ENCODE measurements around the gene ADM5.

Gene ADM5
- total RNA-seq = 1.5 to 5.6 (median 3.7) reads per million in 3 experiments

- no peak for DNase-seq
Measured at GRCh38 chr19:49689133-49690078, at the start of gene ADM5. Gene ADM5 (plus strand): TSS chr19:49689594. CDS start chr19:49689838, 244 bp downstream.

GRCh38 chr19:49640113-49640898 lies 49.1 kb upstream of the ADM5 start, which contains the start of gene RRAS:
Gene RRAS (minus strand): TSS chr19:49640143. CDS start chr19:49640098, 45 bp downstream.
- DNase-seq = peak; percentile 100

GRCh38 chr19:49641688-49642491 lies 47.5 kb upstream of the ADM5 start, which contains the start of gene SCAF1:
Gene SCAF1 (plus strand): TSS chr19:49642209. CDS start chr19:49645027, 2,818 bp downstream.
- peak; percentile 100 for DNase-seq

GRCh38 chr19:49642492-49643035 lies 46.8 kb upstream of the ADM5 start:
- no peak for DNase-seq

GRCh38 chr19:49643466-49643865 lies 45.9 kb upstream of the ADM5 start:
- DNase-seq = no peak

GRCh38 chr19:49645592-49645991 lies 43.8 kb upstream of the ADM5 start:
- no peak for DNase-seq

- DNase-seq = no peak
Measured at GRCh38 chr19:49645995-49646394, 43.4 kb upstream of the ADM5 start.

GRCh38 chr19:49646586-49646985 lies 42.8 kb upstream of the ADM5 start:
- no peak for DNase-seq

- DNase-seq = no peak
Measured at GRCh38 chr19:49651029-49651819, 38.2 kb upstream of the ADM5 start.

GRCh38 chr19:49651820-49652550 lies 37.4 kb upstream of the ADM5 start:
- no peak for DNase-seq

- DNase-seq = no peak
Measured at GRCh38 chr19:49652551-49653465, 36.6 kb upstream of the ADM5 start.

- no peak for DNase-seq
Measured at GRCh38 chr19:49653466-49653806, 36.0 kb upstream of the ADM5 start.

- DNase-seq = no peak
Measured at GRCh38 chr19:49654581-49654980, 34.8 kb upstream of the ADM5 start.

GRCh38 chr19:49655570-49656455 lies 33.6 kb upstream of the ADM5 start:
- no peak for DNase-seq

GRCh38 chr19:49656456-49657109 lies 32.8 kb upstream of the ADM5 start:
- DNase-seq = no peak

- no peak for DNase-seq
Measured at GRCh38 chr19:49657493-49658138, 31.8 kb upstream of the ADM5 start.

GRCh38 chr19:49658139-49658517 lies 31.3 kb upstream of the ADM5 start:
- no peak for DNase-seq

Measured in central memory CD4-positive, alpha-beta T cell (primary cell).